Caco-2 (cell line): ENCODE results near the gene ADARB2. TPM values are rescaled to one million over a fixed set of nuclear protein-coding genes. Genes with fewer than 3 reads are reported as not detected.

Experiments used
- BruUV-seq: library from RNA; stranded (reverse); fragments of 400-500 nt; replicated peaks from 2 replicates; lab custom pipeline; 2021; lab: Mats Ljungman, UMichigan
- CTCF ChIA-PET: fragments of 300-600 bp; sonication (Branson Sonifier 250); formaldehyde crosslinking; loops from one replicate; lab custom pipeline; 2022; ENCODE audit warnings: antibody characterized with exemption; lab: Charles Lee
- POLR2A ChIA-PET: fragments of 300-600 bp; sonication (Branson Sonifier 250); formaldehyde crosslinking; loops from one replicate; lab custom pipeline; 2022; ENCODE audit warnings: antibody characterized with exemption; lab: Charles Lee
- DNase-seq, 2 experiments: peaks; one replicate each; pipeline versions ENCODE4 v3.0.0 to v3.0.0-alpha.2; 2020 to 2022
- H3K27me3 ChIP-seq: replicated peaks from 2 replicates; pipeline ENCODE4 v1.6.0; 2011; ENCODE audit warnings: low read length; ENCODE audit not compliant: control insufficient read depth, insufficient read depth
- H3K36me3 ChIP-seq: 2 replicates; pipeline ENCODE4 v1.5.1; 2011; ENCODE audit warnings: low read length; ENCODE audit not compliant: control insufficient read depth, insufficient read depth
- H3K4me1 ChIP-seq: fragments of 250-450 bp; sonication (Bioruptor Pico); 2 replicates; pipeline ENCODE4 v1.5.1; 2020; ENCODE audit warnings: mild to moderate bottlenecking
- H3K4me3 ChIP-seq: 2 replicates; pipeline ENCODE4 v1.5.1; 2011; ENCODE audit warnings: low read depth, mild to moderate bottlenecking, control low read depth, low read length
- H3K9me3 ChIP-seq: fragments of 250-450 bp; sonication (Bioruptor Pico); 2 replicates; pipeline ENCODE4 v1.5.1; 2020; ENCODE audit warnings: mild to moderate bottlenecking, moderate library complexity
- H3K27ac Mint-ChIP-seq: one replicate; pipeline ENCODE4 v1.8.0; 2022; ENCODE audit warnings: mixed read lengths; ENCODE audit not compliant: unreplicated experiment
- H3K27me3 Mint-ChIP-seq: one replicate; pipeline ENCODE4 v1.8.0; 2022; ENCODE audit warnings: mixed read lengths; ENCODE audit not compliant: insufficient read depth, unreplicated experiment
- H3K36me3 Mint-ChIP-seq: one replicate; pipeline ENCODE4 v1.8.0; 2022; ENCODE audit warnings: mild to moderate bottlenecking, mixed read lengths; ENCODE audit not compliant: insufficient read depth, unreplicated experiment
- H3K4me1 Mint-ChIP-seq: one replicate; pipeline ENCODE4 v1.8.0; 2022; ENCODE audit warnings: low read depth, mixed read lengths; ENCODE audit not compliant: unreplicated experiment
- H3K4me3 Mint-ChIP-seq: one replicate; pipeline ENCODE4 v1.8.0; 2022; ENCODE audit warnings: mild to moderate bottlenecking, moderate library complexity, mixed read lengths; ENCODE audit not compliant: unreplicated experiment
- H3K9me3 Mint-ChIP-seq: one replicate; pipeline ENCODE4 v1.8.0; 2022; ENCODE audit warnings: mixed read lengths; ENCODE audit not compliant: unreplicated experiment
- intact Hi-C: fragments of 100-400 bp; cut with micrococcal nuclease; formaldehyde crosslinking; loops from one replicate; pipeline ENCODE4 v1.10.0; 2022; ENCODE audit not compliant: unreplicated experiment
- total RNA-seq: library from RNA; stranded (reverse); gene quantifications from 2 replicates; pipeline ENCODE4 v1.2.3, GENCODE V29; 2022
- TF ChIP-seq, protein P1 (sequence below), 2 experiments: fragments of 200-600 bp in 1 of 2; IDR thresholded peaks; 1 replicate in 1 of 2; 2 replicates in 1 of 2; pipeline versions ENCODE4 v1.5.1 to v1.8.0; 2011 to 2022; ENCODE audit warnings: antibody characterized with exemption in 1 of 2, control low read depth in 1 of 2, inconsistent platforms in 1 of 2, low read depth in 1 of 2, low read length in 1 of 2, mild to moderate bottlenecking in 1 of 2, moderate library complexity in 1 of 2; ENCODE audit not compliant: insufficient read depth in 1 of 2, severe bottlenecking in 1 of 2, unreplicated experiment in 1 of 2

Gene ADARB2
- total RNA-seq, 1 experiment from 2014 or later: 0.27 TPM

DNA sequence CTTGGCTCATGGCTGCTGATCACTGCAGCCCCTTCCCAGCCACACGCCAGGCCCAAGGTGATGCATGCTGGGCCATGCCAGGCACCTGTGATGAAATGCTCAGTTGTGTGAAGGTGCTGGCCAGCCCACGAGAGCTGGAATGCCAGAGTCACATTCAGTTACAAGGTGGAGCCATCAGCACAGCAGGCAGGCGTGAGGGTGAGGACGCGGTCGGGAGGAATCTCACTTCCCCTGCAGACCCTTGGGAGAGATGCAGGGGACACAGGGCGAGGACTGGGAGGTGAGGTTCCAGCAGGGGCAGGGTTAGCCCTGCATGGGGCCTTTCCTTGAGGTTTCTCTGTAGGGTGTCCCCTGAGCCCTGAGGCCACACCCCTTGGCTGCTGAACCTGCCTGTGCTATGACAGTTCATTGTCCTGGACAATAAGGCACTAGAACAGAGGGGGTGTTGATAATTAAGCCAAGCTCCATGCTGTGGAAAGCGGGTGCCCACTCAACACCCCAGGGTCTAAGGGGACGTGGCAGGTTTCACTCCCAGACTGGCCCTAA is 82.4 kb downstream of the ADARB2 start:
- POLR2A ChIA-PET: no interaction called here
- no peak for DNase-seq
- H3K36me3 Mint-ChIP-seq: no peaks in the 10 kb centered on the region
- no TSS peak for BruUV-seq
- no peaks in the 10 kb centered on the region for H3K4me1 Mint-ChIP-seq
- intact Hi-C loops: no loop called here
- H3K9me3 Mint-ChIP-seq: peaks cover 18% of the 10 kb centered on the region
- TF ChIP-seq, protein P1, sequence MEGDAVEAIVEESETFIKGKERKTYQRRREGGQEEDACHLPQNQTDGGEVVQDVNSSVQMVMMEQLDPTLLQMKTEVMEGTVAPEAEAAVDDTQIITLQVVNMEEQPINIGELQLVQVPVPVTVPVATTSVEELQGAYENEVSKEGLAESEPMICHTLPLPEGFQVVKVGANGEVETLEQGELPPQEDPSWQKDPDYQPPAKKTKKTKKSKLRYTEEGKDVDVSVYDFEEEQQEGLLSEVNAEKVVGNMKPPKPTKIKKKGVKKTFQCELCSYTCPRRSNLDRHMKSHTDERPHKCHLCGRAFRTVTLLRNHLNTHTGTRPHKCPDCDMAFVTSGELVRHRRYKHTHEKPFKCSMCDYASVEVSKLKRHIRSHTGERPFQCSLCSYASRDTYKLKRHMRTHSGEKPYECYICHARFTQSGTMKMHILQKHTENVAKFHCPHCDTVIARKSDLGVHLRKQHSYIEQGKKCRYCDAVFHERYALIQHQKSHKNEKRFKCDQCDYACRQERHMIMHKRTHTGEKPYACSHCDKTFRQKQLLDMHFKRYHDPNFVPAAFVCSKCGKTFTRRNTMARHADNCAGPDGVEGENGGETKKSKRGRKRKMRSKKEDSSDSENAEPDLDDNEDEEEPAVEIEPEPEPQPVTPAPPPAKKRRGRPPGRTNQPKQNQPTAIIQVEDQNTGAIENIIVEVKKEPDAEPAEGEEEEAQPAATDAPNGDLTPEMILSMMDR (IDR thresholded peaks at IDR 0.05; ENCODE audit: insufficient read depth in 1 of 2, low read depth in 1 of 2, low read length in 1 of 2, severe bottlenecking in 1 of 2, unreplicated experiment in 1 of 2): no peak
- Histone ChIP-seq H3K9me3 (no peaks in the 10 kb centered on the region), H3K36me3 (no peaks in the 10 kb centered on the region), H3K4me1 (peaks cover 4% of the 10 kb centered on the region; the same call in 1 of the 2 replicates), H3K27me3 (no peaks in the 10 kb centered on the region), H3K4me3 (no peak overlapping the region)
- H3K27ac Mint-ChIP-seq: no peak overlapping the region
- peaks cover 15% of the 10 kb centered on the region for H3K27me3 Mint-ChIP-seq
- no peak overlapping the region for H3K4me3 Mint-ChIP-seq
- CTCF ChIA-PET: no interaction called here

DNA sequence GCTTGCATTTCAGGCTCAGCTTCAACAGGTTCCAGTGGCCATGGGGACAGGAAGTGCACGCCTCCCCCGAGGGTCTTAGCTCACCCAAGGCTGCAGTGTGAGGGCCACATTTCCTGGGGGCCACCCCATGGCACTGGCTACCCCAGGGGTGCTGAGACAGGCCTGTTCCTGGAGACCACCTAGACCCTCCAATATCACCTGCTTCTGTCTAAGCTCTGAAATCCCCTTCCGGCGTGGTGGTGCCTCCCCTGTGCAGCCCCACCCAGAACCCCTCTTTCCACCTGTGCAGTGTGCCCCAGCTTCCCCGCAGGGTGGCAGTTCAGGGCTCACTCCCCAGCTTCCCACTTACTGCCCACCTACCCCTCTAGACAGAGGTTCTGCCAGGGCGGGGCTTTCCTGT is 83.1 kb downstream of the ADARB2 start:
- Histone ChIP-seq H3K27me3 (no peaks in the 10 kb centered on the region), H3K9me3 (no peaks in the 10 kb centered on the region), H3K36me3 (no peaks in the 10 kb centered on the region), H3K4me1 (peaks cover 4% of the 10 kb centered on the region; the same call in 1 of the 2 replicates), H3K4me3 (no peak overlapping the region)
- CTCF ChIA-PET: no interaction called here
- BruUV-seq: no TSS peak
- Mint-ChIP-seq H3K4me3 (no peak overlapping the region), H3K9me3 (peaks cover 14% of the 10 kb centered on the region), H3K27ac (no peak overlapping the region), H3K4me1 (no peaks in the 10 kb centered on the region), H3K36me3 (no peaks in the 10 kb centered on the region), H3K27me3 (peaks cover 17% of the 10 kb centered on the region)
- TF ChIP-seq, protein P1 (IDR thresholded peaks at IDR 0.05; ENCODE audit: insufficient read depth in 1 of 2, low read depth in 1 of 2, low read length in 1 of 2, severe bottlenecking in 1 of 2, unreplicated experiment in 1 of 2): no peak
- intact Hi-C loops: no loop called here
- POLR2A ChIA-PET: no interaction called here
- DNase-seq: no peak

DNA sequence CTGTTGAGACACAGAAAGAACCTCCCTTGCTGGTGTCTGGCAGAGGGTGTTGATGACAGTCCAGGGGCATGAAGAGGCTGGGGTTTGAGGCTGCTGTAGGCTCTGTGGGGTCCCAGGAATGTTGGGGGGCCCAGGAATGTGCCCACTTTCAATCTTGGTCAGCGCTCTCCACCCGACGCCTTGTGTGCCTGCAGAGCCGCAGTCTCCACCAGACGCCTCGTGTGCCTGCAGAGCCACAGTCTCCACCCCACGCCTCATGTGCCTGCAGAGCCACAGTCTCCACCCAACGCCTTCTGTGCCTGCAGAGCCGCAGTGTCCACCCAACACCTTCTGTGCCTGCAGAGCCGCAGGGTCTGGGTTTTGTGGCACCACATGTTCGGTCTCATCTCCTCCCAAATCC is 84.0 kb downstream of the ADARB2 start:
- TF ChIP-seq, protein P1 (IDR thresholded peaks at IDR 0.05; ENCODE audit: insufficient read depth in 1 of 2, low read depth in 1 of 2, low read length in 1 of 2, severe bottlenecking in 1 of 2, unreplicated experiment in 1 of 2): no peak
- CTCF ChIA-PET: no interaction called here
- peaks cover 9% of the 10 kb centered on the region for H3K9me3 Mint-ChIP-seq
- BruUV-seq: no TSS peak
- POLR2A ChIA-PET: no interaction called here
- no peak for DNase-seq
- H3K4me3 Mint-ChIP-seq: no peak overlapping the region
- Histone ChIP-seq H3K36me3 (no peaks in the 10 kb centered on the region), H3K27me3 (no peaks in the 10 kb centered on the region), H3K4me1 (peaks cover 4% of the 10 kb centered on the region; the same call in 1 of the 2 replicates), H3K9me3 (no peaks in the 10 kb centered on the region), H3K4me3 (no peak overlapping the region)
- H3K36me3 Mint-ChIP-seq: no peaks in the 10 kb centered on the region
- intact Hi-C loops: no loop called here
- no peak overlapping the region for H3K27ac Mint-ChIP-seq
- no peaks in the 10 kb centered on the region for H3K4me1 Mint-ChIP-seq
- H3K27me3 Mint-ChIP-seq: peaks cover 16% of the 10 kb centered on the region
